Endodermal cell (in vitro differentiated cells): ENCODE measurements around the gene COL4A1. TPM values are rescaled to one million over a fixed set of nuclear protein-coding genes. Genes with fewer than 3 reads are reported as not detected.
A peak's percentile ranks its signal among the peaks of the same experiment; 100 is the strongest.

ENCODE experiments used
- DNase-seq: peaks from one replicate; pipeline ENCODE4 v3.0.0-alpha.2; 2017
- H3K27ac ChIP-seq: 2 replicates; pipeline ENCODE4 v1.5.1; 2013; ENCODE audit warnings: mild to moderate bottlenecking, low read depth, low read length, moderate library complexity
- H3K27me3 ChIP-seq: 2 replicates; pipeline ENCODE4 v1.6.1; 2013; ENCODE audit warnings: mild to moderate bottlenecking, low read length, moderate library complexity; ENCODE audit not compliant: insufficient read depth, control insufficient read depth, poor library complexity, severe bottlenecking
- H3K36me3 ChIP-seq: 2 replicates; pipeline ENCODE4 v1.7.0; 2013; ENCODE audit warnings: mild to moderate bottlenecking, low read length, moderate library complexity; ENCODE audit not compliant: control insufficient read depth, insufficient read depth
- H3K4me1 ChIP-seq: one replicate; pipeline ENCODE4 v1.7.0; 2013; ENCODE audit warnings: low read length; ENCODE audit not compliant: control insufficient read depth, insufficient read depth
- H3K4me3 ChIP-seq: 2 replicates; pipeline ENCODE4 v1.5.1; 2013; ENCODE audit warnings: mild to moderate bottlenecking, low read length, moderate library complexity
- H3K9ac ChIP-seq: 2 replicates; pipeline ENCODE4 v1.6.1; 2013; ENCODE audit warnings: mild to moderate bottlenecking, low read length, moderate library complexity; ENCODE audit not compliant: poor library complexity, severe bottlenecking; ENCODE audit errors: extremely low read depth
- H3K9me3 ChIP-seq: 2 replicates; pipeline ENCODE4 v1.6.1; 2013; ENCODE audit warnings: mild to moderate bottlenecking, low read length, moderate library complexity; ENCODE audit not compliant: control insufficient read depth
- H3K27ac Mint-ChIP-seq: 2 replicates; pipeline ENCODE4 v1.8.0; 2020; ENCODE audit warnings: mixed read lengths
- H3K27me3 Mint-ChIP-seq: 2 replicates; pipeline ENCODE4 v1.8.0; 2021; ENCODE audit warnings: mild to moderate bottlenecking, mixed read lengths; ENCODE audit not compliant: insufficient read depth
- H3K36me3 Mint-ChIP-seq: 2 replicates; pipeline ENCODE4 v1.8.0; 2020; ENCODE audit warnings: low read depth, mixed read lengths
- H3K4me1 Mint-ChIP-seq: 2 replicates; pipeline ENCODE4 v1.8.0; 2020; ENCODE audit warnings: mixed read lengths
- H3K4me3 Mint-ChIP-seq: 2 replicates; pipeline ENCODE4 v1.8.0; 2020; ENCODE audit warnings: mild to moderate bottlenecking, moderate library complexity, mixed read lengths
- H3K9me3 Mint-ChIP-seq: 2 replicates; pipeline ENCODE4 v1.8.0; 2020; ENCODE audit warnings: mild to moderate bottlenecking, mixed read lengths
- CTCF ChIP-seq: fragments of 200-600 bp; sonication (generic); conservative IDR thresholded peaks from 2 replicates; pipeline ENCODE4 v1.5.0; 2021; ENCODE audit warnings: antibody characterized with exemption, mild to moderate bottlenecking
- WGBS, 2 experiments: methylation state at CpG; one replicate each; pipeline versions ENCODE4 v1.1.5 to v1.1.7; 2013; ENCODE audit warnings: missing lambda C conversion rate in 2 of 2, mixed read lengths in 1 of 2; ENCODE audit not compliant: insufficient coverage in 1 of 2, insufficient read length in 1 of 2; 5-methylcytosine and 5-hydroxymethylcytosine counted together
- total RNA-seq, 2 donors: library from RNA; stranded (reverse); fragmentation: NEBNext Ultra II Directional in 1 of 2; extraction: Animal tissue kit (Norgen Biotek cat#: 25700) in 1 of 2; gene quantifications; 2 replicates in 1 of 2; 3 replicates in 1 of 2; pipeline ENCODE4 v1.2.1, GENCODE V29; 2021

COL4A1 gene
- total RNA-seq, 2 donors from 2014 or later: 702 to 764 TPM

GRCh38 chr13:110121422-110122083, 185.4 kb downstream of the COL4A1 start:
- no peaks in the 10 kb centered on the region for H3K9me3 ChIP-seq
- TF ChIP-seq CTCF: no peak
- H3K9me3 Mint-ChIP-seq: no peaks in the 10 kb centered on the region
- H3K4me3 Mint-ChIP-seq: no peak overlapping the region
- H3K36me3 Mint-ChIP-seq: no peaks in the 10 kb centered on the region
- H3K27ac Mint-ChIP-seq: no peak overlapping the region
- DNase-seq: peak; percentile 17
- no peak overlapping the region for H3K4me3 ChIP-seq
- peaks cover 20% of the 10 kb centered on the region for H3K27me3 Mint-ChIP-seq
- no peaks in the 10 kb centered on the region for H3K27me3 ChIP-seq
- no peak overlapping the region for H3K27ac ChIP-seq
- no peaks in the 10 kb centered on the region for H3K36me3 ChIP-seq
- no peak overlapping the region for H3K9ac ChIP-seq
- peaks cover 5% of the 10 kb centered on the region for H3K4me1 ChIP-seq
- WGBS, 2 experiments: 75 to 91% methylated on average over 2 to 6 of the region's 6 CpGs
- H3K4me1 Mint-ChIP-seq: peaks cover 8% of the 10 kb centered on the region

- H3K4me1 ChIP-seq: no peaks in the 10 kb centered on the region
- no peak for DNase-seq
- peaks cover 30% of the 10 kb centered on the region for H3K27me3 Mint-ChIP-seq
Measured at GRCh38 chr13:110119935-110120905, 186.7 kb downstream of the COL4A1 start.

More at GRCh38 chr13:110119935-110120905, 186.7 kb downstream of the COL4A1 start:
- H3K9me3 ChIP-seq: no peaks in the 10 kb centered on the region
- 89 to 92% methylated on average over 14 to 18 of the region's 18 CpGs for WGBS, 2 experiments
- H3K27me3 ChIP-seq: peaks cover 7% of the 10 kb centered on the region
- no peak overlapping the region for H3K27ac ChIP-seq
- no peak overlapping the region for H3K4me3 ChIP-seq
- TF ChIP-seq CTCF: no peak
- no peak overlapping the region for H3K4me3 Mint-ChIP-seq
- no peak overlapping the region for H3K9ac ChIP-seq
- H3K4me1 Mint-ChIP-seq: no peaks in the 10 kb centered on the region
- no peaks in the 10 kb centered on the region for H3K36me3 Mint-ChIP-seq
- no peaks in the 10 kb centered on the region for H3K9me3 Mint-ChIP-seq
- H3K27ac Mint-ChIP-seq: no peak overlapping the region
- H3K36me3 ChIP-seq: no peaks in the 10 kb centered on the region
